Left colon (tissue), 2 donors: Measurements from ENCODE around the gene CDH8. TPM values are rescaled to one million over a fixed set of nuclear protein-coding genes. Genes with fewer than 3 reads are reported as not detected.

ENCODE experiments used
- ATAC-seq: fragments of 200-7000 bp; cut with Tn5 transposase; one replicate; pipeline ENCODE4 v1.9.1; 2020; ENCODE audit warnings: mild to moderate bottlenecking, moderate library complexity
- DNase-seq, 2 donors: peaks; one replicate each; pipeline ENCODE4 v3.0.0-alpha.2; 2020
- intact Hi-C, 2 donors: fragments of 100-400 bp; cut with DNase I in 1 of 2; cut with micrococcal nuclease in 1 of 2; formaldehyde crosslinking; loops; one replicate each; pipeline versions ENCODE4 v1.11.2 to v1.14.0; 2022; cut with DNase I, micrococcal nuclease
- total RNA-seq, 2 donors: library from RNA; stranded (reverse); fragmentation: NEBNext Ultra II Directional; extraction: Animal tissue kit (Norgen Biotek cat#: 25700); gene quantifications; one replicate each; pipeline ENCODE4 v1.2.1, GENCODE V29; 2021
- donor health status: DM: no; HTN: no; CAD: no.
- donor health status: DM: yes; HTN: yes; CAD: no.

Gene CDH8
- total RNA-seq, 2 donors from 2014 or later: not detected

DNA sequence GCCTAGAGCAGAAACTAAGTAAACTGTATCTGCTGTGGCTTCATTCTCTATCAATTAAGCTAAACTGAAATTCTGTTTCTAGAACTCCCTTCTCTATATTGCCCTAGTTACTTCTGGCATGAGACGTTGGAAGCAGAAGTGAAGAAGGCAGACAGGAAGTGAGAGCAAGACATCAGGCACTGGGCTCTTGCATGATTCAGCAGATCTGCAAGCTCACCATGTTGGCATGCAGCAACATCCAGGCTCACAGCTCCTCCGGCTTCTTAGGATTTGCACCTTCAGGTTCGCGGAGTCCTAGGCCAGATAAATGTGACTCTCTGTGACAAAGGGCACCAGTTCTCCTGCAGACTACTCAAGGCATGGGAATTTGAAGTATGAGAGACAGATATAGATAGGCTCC lies 148.3 kb downstream of the CDH8 start:
- ATAC-seq: no peak
- intact Hi-C loops: no loop called here
- no peak for DNase-seq

DNA sequence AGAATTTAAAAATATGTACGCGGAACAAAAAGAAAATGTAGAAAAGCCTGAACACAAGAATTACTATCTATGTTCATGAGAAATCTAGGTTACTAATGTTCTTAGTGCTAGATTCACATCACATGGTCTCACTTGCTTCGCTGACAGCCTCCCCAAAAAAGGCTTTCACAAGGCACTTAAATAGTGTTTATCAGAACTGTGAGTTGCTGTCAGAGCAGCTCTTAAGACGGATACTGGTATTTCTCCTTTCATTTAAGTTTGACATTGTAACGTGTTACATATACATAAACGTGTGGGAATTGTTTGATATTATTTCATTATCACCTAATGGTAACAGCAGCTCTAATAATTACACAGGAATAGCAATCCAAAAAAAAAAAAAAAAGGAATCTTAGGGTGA lies 150.9 kb downstream of the CDH8 start:
- intact Hi-C loops: no loop called here
- DNase-seq: no peak

DNA sequence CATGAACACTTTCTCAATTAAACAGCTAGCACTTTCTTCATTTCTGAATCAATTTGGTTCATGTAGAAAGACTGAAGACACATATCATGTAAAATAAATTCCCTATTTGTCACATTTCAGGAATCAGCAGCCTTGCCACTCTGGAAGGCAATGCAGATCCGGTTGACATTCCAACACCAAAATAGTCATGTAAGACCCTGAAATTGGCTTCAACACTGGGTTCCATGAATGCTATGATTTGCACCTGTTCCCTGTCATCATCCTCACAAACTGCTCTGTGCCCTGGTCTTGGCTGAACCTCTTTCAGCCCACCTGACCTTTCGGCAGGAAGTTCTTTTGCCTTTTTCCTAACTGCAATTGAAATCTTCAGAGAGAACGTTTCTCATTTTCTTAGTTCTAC lies 156.9 kb downstream of the CDH8 start:
- ATAC-seq: no peak
- intact Hi-C loops: no loop called here
- no peak for DNase-seq

More for the DNA sequence above, 150.9 kb downstream of the CDH8 start:
- ATAC-seq: no peak

DNA sequence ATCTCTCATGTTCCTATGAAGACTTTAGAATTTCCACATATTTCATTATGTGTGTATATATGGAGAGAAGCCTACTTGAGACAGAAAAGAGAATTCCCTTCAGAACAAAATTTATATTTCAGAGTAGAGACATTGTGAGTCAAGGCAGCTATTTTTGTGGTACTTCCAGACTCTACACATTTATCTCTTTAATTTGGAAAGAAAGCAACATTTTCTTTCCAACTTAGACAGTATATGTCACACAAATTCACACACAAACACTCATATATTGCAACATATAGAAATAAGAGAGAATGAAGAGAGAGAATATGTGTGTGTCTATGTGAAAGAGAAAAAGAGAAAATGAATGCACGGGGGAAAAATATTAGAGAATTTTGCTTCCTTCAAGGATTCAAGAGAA lies 158.8 kb downstream of the CDH8 start:
- ATAC-seq (no peak), DNase-seq (no peak)
- intact Hi-C loops: no loop called here

DNA sequence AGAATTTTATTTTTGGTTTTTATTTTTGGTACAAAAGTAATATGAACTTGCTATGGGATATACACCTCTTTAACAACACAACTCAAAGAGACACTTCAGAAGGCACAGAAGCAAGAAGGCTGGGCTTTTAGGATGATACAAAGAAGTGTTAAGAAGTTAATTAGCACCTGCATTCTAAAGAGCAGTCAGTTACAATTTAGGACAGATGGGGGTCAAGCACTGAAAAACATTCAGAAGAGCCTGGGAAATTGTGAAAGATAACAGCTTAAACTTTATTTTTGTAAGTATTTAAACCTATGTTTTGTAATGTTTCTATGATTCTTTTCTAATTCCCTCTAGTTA lies 163.5 kb downstream of the CDH8 start:
- ATAC-seq (no peak), DNase-seq (no peak)
- intact Hi-C loops: no loop called here

DNA sequence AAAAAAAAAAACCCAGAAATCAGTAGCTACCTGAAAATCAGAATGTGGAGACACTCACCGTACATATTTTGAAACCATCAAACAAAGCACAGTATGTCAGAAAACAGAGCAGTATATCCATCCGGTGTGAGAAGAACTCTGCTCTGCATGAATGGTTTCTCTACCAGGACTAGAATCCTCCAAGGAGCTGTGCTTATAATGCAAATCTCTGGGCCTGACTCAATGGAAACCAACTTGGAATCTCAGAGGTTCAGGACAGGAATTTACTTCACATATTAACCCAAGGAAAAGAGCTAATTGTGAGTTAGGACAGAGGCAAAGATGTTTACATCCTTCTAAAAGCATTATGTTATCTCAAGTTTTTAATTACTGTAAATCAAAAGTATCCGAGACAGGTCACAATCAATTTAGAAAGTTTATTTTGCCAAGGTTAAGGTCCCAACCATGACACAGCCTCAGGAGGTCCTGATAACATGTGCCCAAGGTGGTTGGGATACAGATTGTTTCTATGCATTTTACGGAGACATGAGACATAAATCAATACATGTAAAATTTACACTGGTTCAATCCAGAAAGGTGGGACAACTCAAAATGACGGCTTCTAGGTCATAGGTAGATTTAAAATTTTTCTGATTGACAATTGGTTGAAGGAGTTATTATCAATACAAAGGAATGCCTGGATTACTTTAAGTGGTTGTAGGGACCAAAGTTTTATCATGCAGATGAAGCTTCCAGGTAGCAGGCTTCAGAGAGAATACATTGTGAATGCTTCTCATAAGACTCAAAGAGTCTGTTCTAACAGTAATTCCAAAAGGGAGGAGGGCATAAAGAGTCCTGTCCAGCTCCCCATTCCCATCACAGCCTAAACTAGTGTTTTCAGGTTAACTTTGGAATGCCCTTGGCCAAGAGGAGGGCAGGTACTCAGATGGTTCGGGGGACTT lies 164.1 kb downstream of the CDH8 start:
- DNase-seq (no peak), ATAC-seq (no peak)
- intact Hi-C loops: no loop called here

DNA sequence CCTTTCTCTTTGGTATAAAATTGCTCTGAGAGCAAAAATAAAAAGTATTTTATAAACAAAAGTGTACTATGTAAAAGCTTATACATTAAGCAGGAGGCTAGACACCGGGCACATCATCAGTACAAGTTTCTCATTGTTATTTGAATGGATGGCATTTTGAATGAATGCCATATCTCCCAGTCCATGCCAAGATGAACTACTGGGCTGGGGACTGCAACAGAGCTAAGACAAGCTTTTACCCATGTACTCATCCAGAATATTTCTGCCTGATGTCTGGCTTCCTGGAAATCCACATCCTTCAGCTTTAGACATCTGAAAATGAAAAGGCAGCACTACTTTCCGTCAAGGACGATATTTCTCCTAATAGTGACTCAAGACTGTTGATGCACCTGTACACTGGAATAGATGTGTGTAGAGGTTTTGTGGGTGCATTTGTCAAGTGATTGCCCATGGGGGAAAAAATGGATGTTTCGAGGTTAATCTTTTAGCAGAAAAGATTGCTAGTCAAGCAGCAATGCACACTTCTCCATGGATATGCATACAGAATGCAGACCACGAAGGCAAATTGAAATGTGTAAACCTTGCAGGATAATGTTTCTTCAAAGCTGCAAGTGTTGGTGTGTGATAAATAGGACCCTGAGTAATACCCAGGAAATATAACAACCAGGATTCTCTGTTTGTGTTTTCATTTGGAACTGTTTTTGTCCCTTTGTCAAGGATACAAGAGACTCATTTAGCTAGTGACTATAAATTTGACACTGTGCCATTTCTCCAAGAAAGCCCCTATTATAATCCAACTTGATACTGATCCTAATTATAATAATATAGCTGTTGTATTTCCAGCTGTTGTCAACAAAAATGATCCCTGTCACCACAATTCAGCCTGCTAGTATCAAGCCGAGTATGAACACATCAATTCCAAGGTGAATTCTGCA lies 173.8 kb downstream of the CDH8 start:
- ATAC-seq (no peak), DNase-seq (no peak)
- intact Hi-C loops: no loop called here

DNA sequence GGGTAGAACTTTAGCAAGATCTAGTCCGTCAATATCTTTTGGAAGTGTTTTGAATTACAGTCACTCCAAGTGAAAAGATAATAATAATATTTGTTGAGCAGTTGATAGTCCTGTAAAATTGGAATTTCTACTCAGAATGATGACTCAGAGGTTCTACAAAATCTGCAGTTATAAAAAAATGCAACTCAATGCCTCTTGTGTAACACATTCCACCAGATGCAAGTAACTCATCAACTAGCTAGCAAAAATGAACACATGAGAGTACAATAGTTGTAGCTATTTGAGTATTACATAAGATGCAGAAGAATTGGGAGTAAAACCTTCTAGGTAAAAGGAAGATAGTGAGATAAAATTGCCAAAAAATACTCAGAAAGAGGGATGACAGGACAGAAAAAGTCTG lies 177.2 kb downstream of the CDH8 start:
- intact Hi-C loops: no loop called here
- no peak for ATAC-seq
- DNase-seq: no peak

DNA sequence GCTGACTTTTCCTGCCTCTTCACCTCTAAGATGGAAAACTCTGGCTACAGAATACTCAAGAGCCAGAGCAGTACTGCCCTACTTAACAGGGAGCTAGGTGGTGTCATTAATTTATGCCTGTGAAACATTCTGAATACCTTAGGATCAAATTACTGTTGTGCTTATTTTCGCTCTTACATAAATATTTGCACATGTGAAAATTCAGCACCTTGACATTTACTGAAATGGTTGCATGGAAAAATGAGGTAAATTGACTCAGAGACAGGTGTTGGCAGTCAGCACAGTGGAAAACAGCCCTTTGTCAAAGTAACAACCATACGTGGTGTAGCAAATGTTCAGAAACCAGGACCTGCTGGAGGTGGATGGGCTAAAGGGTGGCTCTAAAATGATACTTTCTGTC lies 193.6 kb downstream of the CDH8 start:
- intact Hi-C loops: no loop called here
- DNase-seq: no peak
- ATAC-seq: no peak

DNA sequence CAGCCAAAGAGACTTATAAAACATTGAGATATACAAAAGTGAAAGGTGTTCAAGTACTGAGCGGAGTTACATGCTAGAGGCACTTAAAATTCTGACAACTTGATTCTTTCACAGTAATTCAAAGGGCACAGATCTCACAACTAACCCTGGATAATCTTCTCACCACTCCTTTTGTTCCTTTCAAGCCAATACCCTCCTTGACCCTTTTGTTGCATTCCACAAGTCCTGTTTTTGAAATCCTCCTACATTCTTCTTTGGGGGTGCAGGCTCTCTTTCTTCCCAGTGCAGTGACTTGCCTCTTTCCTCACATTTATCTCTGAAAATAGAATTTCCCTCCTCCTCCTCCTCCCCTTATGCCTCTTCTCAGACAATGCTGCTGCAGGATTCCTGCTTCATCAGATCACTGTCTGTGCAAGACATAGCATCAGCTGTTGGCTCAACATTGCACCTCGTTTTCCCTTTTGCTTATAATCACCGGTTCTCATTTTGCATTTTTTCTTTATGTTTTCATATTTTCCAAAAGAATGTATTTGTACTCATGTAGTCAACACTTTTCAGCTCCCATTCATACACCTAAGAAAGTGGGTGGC lies 199.3 kb downstream of the CDH8 start:
- ATAC-seq: no peak
- intact Hi-C loops: no loop called here

DNA sequence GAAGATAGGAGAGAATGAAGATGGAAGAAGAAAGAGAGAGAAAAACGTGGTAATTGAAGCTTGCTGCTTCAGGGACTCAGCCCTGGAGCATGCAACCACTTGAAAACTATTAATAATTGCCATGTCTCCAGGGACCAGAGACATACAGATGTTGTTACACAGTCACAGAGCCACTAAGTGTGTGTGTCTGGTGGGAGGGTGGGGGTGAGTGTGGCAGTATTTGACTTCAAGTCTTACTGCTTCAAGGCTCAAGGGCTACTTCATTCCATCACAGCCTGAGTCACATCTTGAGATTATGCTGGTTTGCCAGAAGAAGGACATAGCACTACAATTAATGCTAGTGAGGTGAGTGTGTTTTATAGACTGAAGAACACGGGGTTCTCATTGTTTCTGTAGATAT lies 202.2 kb downstream of the CDH8 start:
- DNase-seq (no peak), ATAC-seq (no peak)
- intact Hi-C loops: no loop called here

More for the DNA sequence above, 199.3 kb downstream of the CDH8 start:
- no peak for DNase-seq

DNA sequence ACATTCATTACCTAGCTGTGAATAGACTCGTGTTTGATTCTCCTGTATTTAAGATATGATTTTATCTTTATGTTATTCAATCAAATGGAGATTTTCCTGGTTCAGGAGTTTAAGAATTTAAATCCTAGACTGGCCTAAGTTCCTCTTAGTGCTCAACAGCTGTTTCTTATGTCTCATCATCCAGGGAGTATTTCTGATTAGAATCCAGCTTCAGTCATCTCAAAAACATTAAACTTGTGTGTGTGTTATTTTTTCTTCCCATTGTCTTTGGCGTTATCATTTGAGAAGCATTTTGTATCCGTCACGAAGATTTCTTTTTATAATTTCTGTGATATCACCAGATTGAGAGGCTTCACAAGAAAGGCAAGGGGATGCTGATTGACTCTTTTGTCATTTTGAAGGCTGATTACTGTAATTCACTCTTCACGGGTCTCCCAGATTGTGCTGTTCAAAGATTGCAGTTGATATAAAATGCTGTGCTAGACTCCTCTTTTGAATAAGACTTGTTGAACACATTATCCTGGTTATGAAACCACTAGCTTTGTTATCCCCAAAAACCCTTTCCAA lies 204.8 kb downstream of the CDH8 start:
- DNase-seq (no peak), ATAC-seq (no peak)
- intact Hi-C loops: no loop called here

DNA sequence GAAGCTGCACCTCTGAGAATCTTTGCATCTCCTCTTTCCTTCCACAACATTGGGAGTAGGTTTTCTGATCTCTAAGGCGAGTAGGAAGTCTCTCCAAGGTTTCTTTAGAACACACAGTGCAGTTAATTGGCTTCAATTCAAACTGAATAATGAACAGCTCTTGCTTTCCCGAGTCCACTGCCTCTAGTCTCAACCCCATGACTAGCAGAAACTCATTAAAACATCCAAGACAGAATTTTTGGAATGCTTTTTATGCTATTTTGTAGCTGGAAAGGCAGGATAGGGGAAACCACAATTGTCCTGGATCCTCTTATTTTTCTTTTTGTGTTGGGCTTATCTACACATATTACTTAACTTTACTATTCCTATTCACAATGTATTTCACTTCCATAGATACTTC lies 206.6 kb downstream of the CDH8 start:
- intact Hi-C loops: no loop called here
- no peak for ATAC-seq
- no peak for DNase-seq

DNA sequence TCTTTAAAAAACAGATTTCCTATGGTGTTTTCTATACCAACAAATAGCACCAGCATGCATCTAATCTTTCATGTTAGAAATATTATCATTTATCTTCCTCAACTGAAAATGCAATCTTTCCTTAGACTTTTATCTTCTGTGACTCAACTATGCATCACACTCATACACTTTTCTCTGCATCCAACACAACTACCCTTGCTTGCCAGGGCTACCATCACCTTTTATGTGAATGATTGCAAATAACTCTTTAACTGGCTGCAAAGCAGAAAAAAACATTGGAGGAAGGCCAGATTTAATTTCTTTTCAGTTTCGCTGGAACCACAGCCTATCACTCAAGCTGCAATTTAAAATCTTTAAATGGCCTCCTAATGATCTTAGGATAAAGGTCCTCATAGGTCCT lies 212.9 kb downstream of the CDH8 start:
- intact Hi-C loops: no loop called here
- no peak for ATAC-seq

DNA sequence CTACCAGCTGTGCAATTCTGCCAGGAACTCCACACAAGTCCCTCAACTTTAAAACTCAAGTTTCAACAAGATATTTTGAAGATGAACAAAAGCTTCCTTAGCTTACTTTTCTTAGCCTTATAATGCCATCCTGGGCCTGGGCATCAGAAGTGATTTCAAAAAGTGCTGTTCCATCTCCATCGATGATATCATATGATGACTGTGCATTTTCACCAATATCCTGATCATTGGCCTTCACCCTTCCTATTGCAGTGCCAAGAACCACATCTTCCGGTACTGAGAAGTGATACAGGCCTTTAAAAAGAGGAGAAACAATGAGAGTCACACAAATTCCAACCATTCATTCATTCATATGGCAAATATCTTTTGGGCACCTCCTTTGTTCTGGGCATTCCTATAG lies 215.4 kb downstream of the CDH8 start:
- no peak for ATAC-seq
- intact Hi-C loops: no loop called here

More for the DNA sequence above, 212.9 kb downstream of the CDH8 start:
- no peak for DNase-seq

DNA sequence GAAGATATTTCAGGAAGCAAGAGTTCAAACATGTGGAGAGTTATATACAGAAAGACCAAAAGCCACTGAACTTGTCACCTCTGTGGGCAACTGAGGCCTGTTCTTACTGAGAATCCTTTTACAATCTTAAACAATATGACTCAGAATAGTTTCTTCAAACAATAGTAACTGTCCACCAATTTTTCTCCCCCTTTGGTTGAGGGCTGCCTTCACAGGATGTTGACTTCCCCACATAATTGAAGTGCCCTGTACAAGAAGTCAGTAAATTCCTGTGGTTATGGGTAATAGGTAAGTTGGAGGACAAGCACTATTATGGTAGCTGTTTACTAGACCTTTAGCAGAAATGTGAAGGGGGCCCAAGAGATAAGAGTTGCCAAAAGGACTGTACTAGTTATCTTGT lies 215.8 kb downstream of the CDH8 start:
- intact Hi-C loops: no loop called here
- no peak for ATAC-seq

More for the DNA sequence above, 215.4 kb downstream of the CDH8 start:
- DNase-seq: no peak

DNA sequence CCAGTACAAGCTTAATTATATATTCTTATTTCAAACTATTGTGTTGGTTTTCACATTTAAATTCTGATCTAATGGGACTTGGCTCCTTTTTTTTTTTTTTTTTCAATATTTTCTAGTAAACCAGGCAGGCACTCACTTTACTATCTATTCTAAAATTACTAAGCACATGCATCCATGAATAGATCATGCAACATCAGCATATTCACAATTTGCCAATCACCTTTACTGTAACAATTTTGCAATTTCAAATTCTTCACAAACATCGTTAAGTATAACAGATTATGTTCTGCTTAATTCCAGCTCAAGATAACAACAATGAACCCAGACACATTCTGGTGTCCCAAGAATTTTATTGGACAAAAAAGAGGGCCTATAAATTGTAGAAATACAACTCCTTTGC lies 217.4 kb downstream of the CDH8 start:
- ATAC-seq: no peak
- intact Hi-C loops: no loop called here
- no peak for DNase-seq

More for the DNA sequence above, 215.8 kb downstream of the CDH8 start:
- DNase-seq: no peak

DNA sequence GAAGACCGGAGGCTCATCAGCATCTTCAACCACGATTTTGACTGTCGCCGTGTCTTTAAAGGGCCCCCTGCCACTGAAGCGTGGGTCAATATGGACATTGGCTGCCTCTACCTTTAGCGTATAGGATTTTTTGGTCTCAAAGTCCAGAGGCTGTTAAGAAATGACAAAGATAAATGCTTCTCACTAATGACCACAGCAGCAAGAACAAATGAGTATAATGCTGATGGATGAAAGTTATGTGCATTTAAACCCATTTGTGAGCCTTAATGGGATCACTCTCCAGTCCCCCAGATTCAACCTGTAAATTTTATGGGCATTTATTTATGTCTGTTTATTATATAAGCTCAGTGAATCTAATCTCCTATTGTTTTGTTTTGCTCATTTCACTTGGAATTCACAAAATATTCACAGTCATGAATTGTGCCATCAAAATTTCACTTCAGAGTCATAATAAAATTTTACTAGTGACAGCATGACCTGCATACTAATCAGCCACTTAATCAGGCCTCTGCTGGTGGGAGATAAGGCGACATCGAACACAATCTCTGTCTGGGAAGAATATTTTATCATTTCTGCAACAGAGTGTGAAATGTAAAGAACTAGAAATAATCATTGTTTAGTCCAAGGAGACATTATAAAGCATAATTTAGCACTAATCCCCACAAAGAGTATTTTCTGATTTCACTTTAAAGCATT lies 218.5 kb downstream of the CDH8 start:
- DNase-seq: no peak
- intact Hi-C loops: no loop called here
- ATAC-seq: no peak
